ENCODE measurements around the gene ENOPH1. TPM values are rescaled to one million over a fixed set of nuclear protein-coding genes. Genes with fewer than 3 reads are reported as not detected.
"Not testable (repeated sequence)": the region's sequence is repeated elsewhere in the genome, so short reads cannot be mapped to it uniquely, and the experiment has no call there.

ENOPH1 gene
- total and polyA plus RNA-seq, 5 donors = 15.1 to 20.1 (median 16.0) TPM

DNA sequence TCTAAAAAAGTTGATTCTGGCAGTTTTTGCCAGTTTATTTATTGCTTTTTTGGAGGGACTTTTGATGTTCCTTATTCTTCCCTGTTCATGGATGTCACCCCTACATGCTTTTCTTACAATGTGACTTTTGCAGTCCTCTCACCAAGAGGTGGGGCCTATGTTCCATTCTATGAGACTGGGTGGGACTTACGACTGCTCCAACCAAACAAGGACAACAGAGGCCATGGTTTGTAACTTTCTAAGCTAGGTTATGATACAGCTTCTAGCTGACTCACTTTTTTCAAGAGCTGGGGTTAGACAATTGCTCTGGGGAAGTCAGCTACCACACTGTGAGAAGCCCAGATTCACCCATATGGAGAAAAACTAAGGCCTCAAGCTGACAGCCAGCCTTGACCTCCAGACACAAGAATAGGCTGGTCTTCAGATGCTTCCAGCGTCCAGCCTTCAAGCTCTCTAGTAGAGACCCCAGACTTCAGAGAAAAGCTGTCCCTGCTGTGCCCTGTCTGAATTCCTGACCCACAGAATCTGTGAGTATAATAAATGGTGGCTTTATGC is 39.5 kb downstream of the ENOPH1 start:
- Histone ChIP-seq H3K4me3 (ENCODE audit: low read length) (no peak overlapping the region), H3K27me3 (ENCODE audit: control insufficient read depth, insufficient read depth) (no peaks in the 10 kb centered on the region), H3K4me1 (ENCODE audit: control insufficient read depth, insufficient read depth, low read length) (peaks cover 2% of the 10 kb centered on the region), H3K9me3 (ENCODE audit: control insufficient read depth, low read length) (no peaks in the 10 kb centered on the region), H3K27ac (ENCODE audit: low read length) (peak overlapping the region; percentile 39)
- 54% methylated on average over 2 of the region's 2 CpGs for WGBS
- intact Hi-C loops (cut with DNase I) = loop anchor here (10.0 kb wide), 4 partner anchors 265 to 795 kb away; no protein-coding TSS in a partner anchor
- ATAC-seq (peak; percentile 86 to 92), DNase-seq (no peak)

GRCh38 chr4:82473080-82473479 is 42.7 kb downstream of the ENOPH1 start:
- ATAC-seq; H3K27ac ChIP-seq (ENCODE audit: low read length); H3K9me3 ChIP-seq (ENCODE audit: control insufficient read depth, low read length); H3K4me3 ChIP-seq (ENCODE audit: low read length); H3K27me3 ChIP-seq (ENCODE audit: control insufficient read depth, insufficient read depth); intact Hi-C loops (cut with DNase I); H3K4me1 ChIP-seq (ENCODE audit: control insufficient read depth, insufficient read depth, low read length); DNase-seq: not testable (repeated sequence)
- 57% methylated on average over 5 of the region's 5 CpGs for WGBS

DNA sequence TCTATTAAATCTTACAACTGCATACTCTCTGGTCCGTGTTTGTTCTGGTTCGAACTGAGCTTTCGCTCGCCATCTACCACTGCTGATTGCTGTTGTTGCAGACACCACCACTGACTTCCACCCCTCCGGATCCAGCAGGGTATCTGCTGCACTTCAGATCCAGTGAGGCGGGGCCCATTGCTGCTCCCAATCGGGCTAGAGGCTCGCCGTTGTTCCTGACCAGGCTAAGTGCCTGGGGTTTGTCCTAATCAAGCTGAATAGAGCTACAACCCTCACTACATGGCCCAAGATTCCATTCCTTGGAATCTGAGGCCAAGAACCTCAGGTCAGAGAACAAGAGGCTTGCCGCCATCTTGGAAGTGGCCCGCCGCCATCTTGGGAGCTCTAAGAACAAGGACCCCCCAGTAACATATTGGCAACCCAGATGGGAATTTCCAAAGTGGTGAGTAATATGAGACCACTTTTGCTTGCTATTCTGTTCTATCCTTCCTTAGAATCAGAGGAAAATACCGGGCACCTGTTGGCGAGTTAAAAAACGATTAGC is 43.3 kb downstream of the ENOPH1 start:
- Histone ChIP-seq H3K27ac (ENCODE audit: low read length) (no peak overlapping the region), H3K27me3 (ENCODE audit: control insufficient read depth, insufficient read depth) (no peaks in the 10 kb centered on the region), H3K4me3 (ENCODE audit: low read length) (no peak overlapping the region), H3K4me1 (ENCODE audit: control insufficient read depth, insufficient read depth, low read length) (peaks cover 2% of the 10 kb centered on the region), H3K9me3 (ENCODE audit: control insufficient read depth, low read length) (no peaks in the 10 kb centered on the region)
- DNase-seq = no peak
- 96% methylated on average over 15 of the region's 15 CpGs for WGBS
- ATAC-seq = no peak
- intact Hi-C loops (cut with DNase I) = no loop called here

DNA sequence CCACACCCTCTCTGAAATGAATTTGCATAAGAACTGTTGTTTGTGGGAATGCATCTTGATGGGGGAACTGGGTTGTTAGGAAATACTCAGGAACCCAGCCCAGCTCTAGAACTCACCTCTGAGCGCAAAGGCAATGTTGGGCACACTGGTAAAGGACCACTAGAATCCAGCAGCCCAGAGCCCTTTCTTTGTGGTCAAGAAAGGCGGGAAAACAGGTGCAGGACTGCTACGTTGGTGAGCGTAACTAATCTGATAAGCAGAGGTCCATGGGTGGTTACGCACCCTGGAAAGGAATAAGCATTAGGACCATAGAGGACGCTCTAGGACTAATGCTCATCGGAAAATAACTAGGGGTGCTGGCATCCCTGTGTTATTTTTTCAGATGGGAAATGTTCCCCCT is 45.5 kb downstream of the ENOPH1 start:
- H3K4me3 ChIP-seq (ENCODE audit: low read length); H3K27ac ChIP-seq (ENCODE audit: low read length); H3K4me1 ChIP-seq (ENCODE audit: control insufficient read depth, insufficient read depth, low read length); DNase-seq; H3K9me3 ChIP-seq (ENCODE audit: control insufficient read depth, low read length); intact Hi-C loops (cut with DNase I); H3K27me3 ChIP-seq (ENCODE audit: control insufficient read depth, insufficient read depth); ATAC-seq: not testable (repeated sequence)
- 90% methylated on average over 7 of the region's 7 CpGs for WGBS

GRCh38 chr4:82477469-82477868 is 47.1 kb downstream of the ENOPH1 start:
- H3K27ac ChIP-seq (ENCODE audit: low read length); H3K9me3 ChIP-seq (ENCODE audit: control insufficient read depth, low read length); H3K4me1 ChIP-seq (ENCODE audit: control insufficient read depth, insufficient read depth, low read length); intact Hi-C loops (cut with DNase I); H3K27me3 ChIP-seq (ENCODE audit: control insufficient read depth, insufficient read depth); H3K4me3 ChIP-seq (ENCODE audit: low read length); ATAC-seq; DNase-seq: not testable (repeated sequence)
- WGBS = 89% methylated on average over 9 of the region's 9 CpGs

DNA sequence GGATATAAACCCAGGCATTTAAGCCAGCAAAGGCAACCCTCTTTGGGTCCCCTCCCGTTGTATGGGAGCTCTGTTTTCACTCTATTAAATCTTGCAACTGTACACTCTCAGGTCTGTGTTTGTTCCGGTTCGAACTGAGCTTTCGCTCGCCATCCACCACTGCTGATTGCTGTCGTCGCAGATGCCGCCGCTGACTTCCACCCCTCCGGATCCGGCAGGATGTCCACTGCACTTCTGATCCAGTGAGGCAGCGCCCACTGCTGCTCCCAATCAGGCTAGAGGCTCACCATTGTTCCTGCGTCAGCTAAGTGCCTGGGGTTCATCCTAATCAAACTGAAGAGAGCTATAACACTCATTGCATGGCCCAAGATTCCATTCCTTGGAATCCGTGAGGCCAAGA is 49.2 kb downstream of the ENOPH1 start:
- Histone ChIP-seq H3K4me3 (ENCODE audit: low read length) (no peak overlapping the region), H3K4me1 (ENCODE audit: control insufficient read depth, insufficient read depth, low read length) (no peaks in the 10 kb centered on the region), H3K27ac (ENCODE audit: low read length) (no peak overlapping the region), H3K9me3 (ENCODE audit: control insufficient read depth, low read length) (no peaks in the 10 kb centered on the region), H3K27me3 (ENCODE audit: control insufficient read depth, insufficient read depth) (no peaks in the 10 kb centered on the region)
- ATAC-seq (no peak), DNase-seq (no peak)
- intact Hi-C loops (cut with DNase I) = no loop called here
- WGBS = 95% methylated on average over 14 of the region's 14 CpGs

- DNase-seq (no peak), ATAC-seq (no peak)
- Histone ChIP-seq H3K4me3 (ENCODE audit: low read length) (no peak overlapping the region), H3K27me3 (ENCODE audit: control insufficient read depth, insufficient read depth) (no peaks in the 10 kb centered on the region), H3K9me3 (ENCODE audit: control insufficient read depth, low read length) (no peaks in the 10 kb centered on the region), H3K27ac (ENCODE audit: low read length) (no peak overlapping the region), H3K4me1 (ENCODE audit: control insufficient read depth, insufficient read depth, low read length) (no peaks in the 10 kb centered on the region)
- WGBS = 92% methylated on average over 10 of the region's 10 CpGs
- intact Hi-C loops (cut with DNase I) = no loop called here
These were observed 50.5 kb downstream of the ENOPH1 start for GRCh38 chr4:82480771-82481505.

DNA sequence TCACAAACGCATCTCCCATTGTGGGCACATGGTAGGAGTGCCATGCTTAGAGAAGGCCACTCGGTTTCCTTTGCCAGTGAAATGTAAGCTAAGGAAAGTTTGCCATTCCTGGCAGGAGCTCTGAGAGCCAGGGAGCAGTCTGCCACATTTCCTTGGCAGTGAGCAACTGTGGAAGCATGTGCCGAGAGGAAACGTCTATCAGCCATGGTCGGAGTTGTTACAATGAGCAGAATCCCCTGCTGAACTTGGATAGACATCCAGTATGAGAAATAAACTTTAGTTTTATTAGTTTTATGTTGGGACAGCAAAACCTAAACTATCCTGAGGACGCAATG is 51.1 kb downstream of the ENOPH1 start:
- DNase-seq (no peak), ATAC-seq (no peak)
- WGBS = 63% methylated on average over 6 of the region's 6 CpGs
- Histone ChIP-seq H3K9me3 (ENCODE audit: control insufficient read depth, low read length) (no peaks in the 10 kb centered on the region), H3K27me3 (ENCODE audit: control insufficient read depth, insufficient read depth) (no peaks in the 10 kb centered on the region), H3K4me3 (ENCODE audit: low read length) (no peak overlapping the region), H3K27ac (ENCODE audit: low read length) (no peak overlapping the region), H3K4me1 (ENCODE audit: control insufficient read depth, insufficient read depth, low read length) (no peaks in the 10 kb centered on the region)
- intact Hi-C loops (cut with DNase I) = no loop called here

GRCh38 chr4:82482387-82482786 is 52.0 kb downstream of the ENOPH1 start:
- ATAC-seq (no peak), DNase-seq (no peak)
- intact Hi-C loops (cut with DNase I) = no loop called here
- no peaks in the 10 kb centered on the region for H3K27me3 ChIP-seq (ENCODE audit: control insufficient read depth, insufficient read depth)
- WGBS = 75% methylated on average over 6 of the region's 6 CpGs
- no peaks in the 10 kb centered on the region for H3K9me3 ChIP-seq (ENCODE audit: control insufficient read depth, low read length)
- no peak overlapping the region for H3K27ac ChIP-seq (ENCODE audit: low read length)
- H3K4me3 ChIP-seq (ENCODE audit: low read length) = no peak overlapping the region
- H3K4me1 ChIP-seq (ENCODE audit: control insufficient read depth, insufficient read depth, low read length) = no peaks in the 10 kb centered on the region

GRCh38 chr4:82484996-82485783 is 54.8 kb downstream of the ENOPH1 start:
- H3K27me3 ChIP-seq (ENCODE audit: control insufficient read depth, insufficient read depth) = no peaks in the 10 kb centered on the region
- 56% methylated on average over 14 of the region's 14 CpGs for WGBS
- ATAC-seq (peak; percentile 64 to 81), DNase-seq (peak in 2 of 3 donors; percentile 35 to 58)
- intact Hi-C loops (cut with DNase I) = no loop called here
- H3K9me3 ChIP-seq (ENCODE audit: control insufficient read depth, low read length) = no peaks in the 10 kb centered on the region
- H3K4me1 ChIP-seq (ENCODE audit: control insufficient read depth, insufficient read depth, low read length) = no peaks in the 10 kb centered on the region
- no peak overlapping the region for H3K27ac ChIP-seq (ENCODE audit: low read length)
- H3K4me3 ChIP-seq (ENCODE audit: low read length) = no peak overlapping the region

DNA sequence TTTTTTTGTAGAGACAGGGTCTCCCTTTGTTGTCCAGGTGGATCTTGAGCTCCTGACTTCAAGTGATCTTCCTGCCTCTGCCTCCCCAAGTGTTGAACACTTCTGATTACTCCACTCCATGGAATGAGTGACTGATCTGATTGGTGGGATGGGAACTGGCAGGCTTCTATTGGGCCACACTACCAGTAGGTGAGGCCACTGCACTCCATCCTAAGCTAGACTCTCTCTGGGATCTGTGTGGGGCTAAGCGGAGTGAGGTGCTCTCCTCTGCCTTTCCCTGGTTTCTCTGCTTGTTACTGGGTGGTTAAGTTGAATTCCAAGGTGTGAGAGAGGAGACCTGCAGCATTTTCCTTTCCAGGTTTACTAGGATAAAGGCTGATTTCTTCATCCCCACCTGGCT is 58.7 kb downstream of the ENOPH1 start:
- DNase-seq (no peak), ATAC-seq (no peak)
- no peak overlapping the region for H3K4me3 ChIP-seq (ENCODE audit: low read length)
- H3K27ac ChIP-seq (ENCODE audit: low read length) = no peak overlapping the region
- no peaks in the 10 kb centered on the region for H3K9me3 ChIP-seq (ENCODE audit: control insufficient read depth, low read length)
- 100% methylated on average over 1 of the region's 1 CpG for WGBS
- intact Hi-C loops (cut with DNase I) = no loop called here
- H3K4me1 ChIP-seq (ENCODE audit: control insufficient read depth, insufficient read depth, low read length) = no peaks in the 10 kb centered on the region
- H3K27me3 ChIP-seq (ENCODE audit: control insufficient read depth, insufficient read depth) = no peaks in the 10 kb centered on the region
